NCI-H1092 (cell line): ENCODE measurements around the gene FOXL1.

Experiments
- DNase-seq: peaks from one replicate; lab custom pipeline; 2025; lab: John Stamatoyannopoulos, UW

The FOXL1 gene

GRCh38 chr16:86568677-86569623 is 9.4 kb upstream of the FOXL1 start:
- no peak for DNase-seq

GRCh38 chr16:86569701-86570447 is 8.5 kb upstream of the FOXL1 start:
- no peak for DNase-seq

- no peak for DNase-seq
Measured at GRCh38 chr16:86570558-86571529, 7.5 kb upstream of the FOXL1 start.

- no peak for DNase-seq
Measured at GRCh38 chr16:86571530-86571915, 6.8 kb upstream of the FOXL1 start.

- DNase-seq: no peak
Measured at GRCh38 chr16:86572041-86572521, 6.3 kb upstream of the FOXL1 start.

- DNase-seq: no peak
Measured at GRCh38 chr16:86572606-86573005, 5.7 kb upstream of the FOXL1 start.

GRCh38 chr16:86573215-86573614 is 5.1 kb upstream of the FOXL1 start:
- DNase-seq: no peak

- DNase-seq: no peak
Measured at GRCh38 chr16:86573646-86574508, 4.5 kb upstream of the FOXL1 start.

GRCh38 chr16:86574646-86575045 is 3.7 kb upstream of the FOXL1 start:
- DNase-seq: no peak

- no peak for DNase-seq
Measured at GRCh38 chr16:86575095-86575685, 3.2 kb upstream of the FOXL1 start.

- DNase-seq: no peak
Measured at GRCh38 chr16:86575754-86576557, 2.4 kb upstream of the FOXL1 start.

- no peak for DNase-seq
Measured at GRCh38 chr16:86576591-86577313, 1.6 kb upstream of the FOXL1 start.

GRCh38 chr16:86577314-86577971 is 906 bp upstream of the FOXL1 start:
- no peak for DNase-seq

GRCh38 chr16:86578611-86579267 is 390 bp downstream of the FOXL1 start:
- no peak for DNase-seq

- DNase-seq: no peak
Measured at GRCh38 chr16:86579268-86580062, 1.1 kb downstream of the FOXL1 start.

GRCh38 chr16:86580063-86580790 is 1.9 kb downstream of the FOXL1 start:
- DNase-seq: no peak
